Peyer's patch (tissue), 4 donors: ENCODE measurements around the gene SLC25A11. TPM values are rescaled to one million over a fixed set of nuclear protein-coding genes. Genes with fewer than 3 reads are reported as not detected.
A peak's percentile ranks its signal among the peaks of the same experiment; 100 is the strongest.

Experiments
- DNase-seq, 3 donors: peaks; one replicate each; pipeline ENCODE4 v3.0.0-alpha.2; 2017 to 2019
- H3K27ac ChIP-seq, 4 donors: fragments of 200-600 bp; sonication (generic); one replicate each; pipeline ENCODE4 v1.5.1; 2016 to 2019
- H3K27me3 ChIP-seq, 2 donors: fragments of 200-600 bp; sonication (generic); one replicate each; pipeline ENCODE4 v1.5.1; 2019
- H3K36me3 ChIP-seq, 3 donors: fragments of 200-600 bp; sonication (generic); one replicate each; pipeline ENCODE4 v1.5.1; 2016 to 2019
- H3K4me1 ChIP-seq, 4 donors: fragments of 200-600 bp; sonication (generic); one replicate each; pipeline ENCODE4 v1.5.1; 2016 to 2019
- H3K4me3 ChIP-seq, 4 donors: fragments of 200-600 bp; sonication (generic); 1 replicate in 3 of 4; 2 replicates in 1 of 4; pipeline ENCODE4 v1.5.1; 2016 to 2019; ENCODE audit warnings: mild to moderate bottlenecking in 1 of 4
- H3K9me3 ChIP-seq, 4 donors: fragments of 200-600 bp; sonication (generic); one replicate each; pipeline ENCODE4 v1.5.1; 2016 to 2019; ENCODE audit warnings: mild to moderate bottlenecking in 1 of 4
- CTCF ChIP-seq, 6 experiments: fragments of 450-650 bp in 4 of 6; fragments of 200-600 bp in 2 of 6; sonication (generic) in 1 of 6; IDR thresholded peaks; one replicate each; pipeline ENCODE4 v1.5.1; 2017 to 2019; ENCODE audit warnings: antibody characterized with exemption in 6 of 6, mild to moderate bottlenecking in 3 of 6, moderate library complexity in 1 of 6
- POLR2A ChIP-seq, 2 donors: fragments of 450-650 bp; IDR thresholded peaks; one replicate each; pipeline ENCODE4 v1.5.1; 2017; ENCODE audit warnings: antibody characterized with exemption in 2 of 2, mild to moderate bottlenecking in 2 of 2, moderate library complexity in 2 of 2
- total RNA-seq, 4 donors: library from RNA; depleted of rRNA; stranded (reverse); fragments of >200 nt; gene quantifications; one replicate each; pipeline ENCODE4 v1.1.0, GENCODE V29; 2016

The SLC25A11 gene, protein sequence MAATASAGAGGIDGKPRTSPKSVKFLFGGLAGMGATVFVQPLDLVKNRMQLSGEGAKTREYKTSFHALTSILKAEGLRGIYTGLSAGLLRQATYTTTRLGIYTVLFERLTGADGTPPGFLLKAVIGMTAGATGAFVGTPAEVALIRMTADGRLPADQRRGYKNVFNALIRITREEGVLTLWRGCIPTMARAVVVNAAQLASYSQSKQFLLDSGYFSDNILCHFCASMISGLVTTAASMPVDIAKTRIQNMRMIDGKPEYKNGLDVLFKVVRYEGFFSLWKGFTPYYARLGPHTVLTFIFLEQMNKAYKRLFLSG
- total RNA-seq, result 10 to 100 TPM; 30.5 to 84.1 (median 60.4) TPM

DNA sequence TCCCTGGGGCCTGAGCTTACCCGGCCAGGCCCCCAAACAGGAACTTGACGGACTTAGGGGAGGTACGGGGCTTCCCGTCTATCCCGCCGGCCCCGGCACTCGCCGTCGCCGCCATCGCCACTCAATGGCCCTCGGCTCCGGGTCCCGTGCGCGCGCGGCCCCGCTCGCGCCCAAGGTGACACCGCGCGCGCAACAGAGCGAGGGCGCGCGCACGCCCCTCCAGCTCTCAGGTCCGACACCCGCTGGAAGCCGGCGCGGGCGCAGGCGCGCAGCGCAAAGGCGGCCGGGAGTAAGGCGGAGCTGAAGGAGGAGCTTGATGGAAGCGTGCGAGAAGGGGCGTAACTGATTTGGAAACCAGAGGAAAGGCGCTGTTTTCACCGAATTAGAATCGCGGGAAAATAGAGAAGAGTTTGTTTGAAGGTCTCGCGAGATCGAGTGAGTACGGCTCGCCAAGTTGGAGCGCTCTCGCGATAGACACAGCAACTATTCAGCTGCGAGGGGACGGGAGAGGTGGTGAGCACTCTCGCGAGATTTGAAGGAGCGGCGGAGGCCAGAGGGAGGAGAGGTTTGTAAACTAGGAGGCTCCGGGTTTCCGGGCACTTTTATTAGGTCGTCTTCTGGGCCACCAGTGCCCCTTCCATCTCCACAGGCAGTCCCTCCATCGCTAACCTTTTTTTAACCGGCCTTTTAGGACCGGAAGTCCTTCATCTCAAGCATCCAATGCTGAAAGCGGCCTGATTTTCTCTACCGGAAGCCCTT lies at the start of gene SLC25A11, which contains the start of gene RNF167:
SLC25A11 (minus strand) TSS at position 251 of the 759 bp plus-strand sequence; CDS start at position 115, 136 bp downstream.
RNF167 (plus strand) TSS at position 473 of the 759 bp plus-strand sequence. CDS start 642 bp downstream, outside the sequence.
- TF ChIP-seq POLR2A (IDR thresholded peaks at IDR 0.05) (peak; percentile 73 to 83), CTCF (IDR thresholded peaks at IDR 0.05) (peak in 2 of 6 experiments; percentile 2 to 15)
- Histone ChIP-seq H3K27ac (peak within 1 kb of the TSS; percentile 85 to 97 (median 96)), H3K4me1 (peaks cover 0 to 57% (median 27%) of the 10 kb centered on the region in 4 donors), H3K36me3 (peaks cover 0 to 51% (median 0%) of the 10 kb centered on the region in 3 donors), H3K9me3 (no peaks in the 10 kb centered on the region), H3K4me3 (peak within 1 kb of the TSS; percentile 62 to 89 (median 78)), H3K27me3 (no peaks in the 10 kb centered on the region)
- peak; percentile 95 to 98 (median 96) for DNase-seq

DNA sequence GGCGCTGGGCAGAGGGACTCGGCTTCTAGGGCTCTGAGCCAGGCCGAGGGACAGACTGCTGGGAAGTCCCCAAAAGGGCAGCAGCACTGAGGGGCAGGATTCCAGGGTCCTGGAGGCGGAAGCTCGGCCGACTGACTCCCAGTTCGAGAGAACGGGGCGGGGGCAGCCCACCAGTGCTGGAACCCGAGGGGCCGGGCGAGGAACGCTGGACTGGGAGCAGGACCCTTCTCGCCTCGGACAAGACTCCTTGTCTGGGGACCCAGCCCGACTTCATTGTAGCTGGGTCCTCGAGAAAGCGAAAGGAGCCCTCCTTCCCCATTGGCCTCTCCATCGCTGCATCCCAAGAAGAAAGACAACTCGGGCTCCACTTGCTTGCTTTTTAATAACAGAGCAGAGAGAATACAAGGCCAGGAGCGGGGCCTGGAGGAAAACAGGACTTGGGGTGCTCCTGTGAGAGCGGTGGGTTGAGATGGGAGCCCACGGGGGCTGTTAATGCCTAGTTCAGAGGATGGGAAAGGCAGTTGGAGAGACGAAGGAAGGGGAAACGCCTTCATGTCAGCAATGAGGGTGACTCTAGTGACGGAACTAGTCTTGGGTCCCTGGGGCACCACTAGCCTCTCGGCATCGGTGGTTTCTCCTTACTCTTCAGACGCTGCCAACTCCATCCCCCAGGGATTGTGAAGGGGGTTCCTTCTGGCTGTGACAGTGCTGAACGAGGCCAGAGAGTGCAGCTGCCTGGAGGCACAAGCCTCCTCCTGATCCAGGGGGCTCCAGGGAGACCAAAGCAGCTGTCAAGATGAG lies 48.1 kb upstream of the SLC25A11 start:
- Histone ChIP-seq H3K27ac (peak overlapping the region; percentile 90 to 98 (median 93)), H3K4me1 (peaks cover 0 to 25% (median 14%) of the 10 kb centered on the region in 4 donors), H3K36me3 (peaks cover 0 to 12% (median 0%) of the 10 kb centered on the region in 3 donors), H3K27me3 (no peaks in the 10 kb centered on the region), H3K9me3 (no peaks in the 10 kb centered on the region), H3K4me3 (peak overlapping the region; percentile 76 to 97 (median 89))
- TF ChIP-seq POLR2A (IDR thresholded peaks at IDR 0.05) (no peak), CTCF (IDR thresholded peaks at IDR 0.05) (no peak)
- DNase-seq, result no peak

DNA sequence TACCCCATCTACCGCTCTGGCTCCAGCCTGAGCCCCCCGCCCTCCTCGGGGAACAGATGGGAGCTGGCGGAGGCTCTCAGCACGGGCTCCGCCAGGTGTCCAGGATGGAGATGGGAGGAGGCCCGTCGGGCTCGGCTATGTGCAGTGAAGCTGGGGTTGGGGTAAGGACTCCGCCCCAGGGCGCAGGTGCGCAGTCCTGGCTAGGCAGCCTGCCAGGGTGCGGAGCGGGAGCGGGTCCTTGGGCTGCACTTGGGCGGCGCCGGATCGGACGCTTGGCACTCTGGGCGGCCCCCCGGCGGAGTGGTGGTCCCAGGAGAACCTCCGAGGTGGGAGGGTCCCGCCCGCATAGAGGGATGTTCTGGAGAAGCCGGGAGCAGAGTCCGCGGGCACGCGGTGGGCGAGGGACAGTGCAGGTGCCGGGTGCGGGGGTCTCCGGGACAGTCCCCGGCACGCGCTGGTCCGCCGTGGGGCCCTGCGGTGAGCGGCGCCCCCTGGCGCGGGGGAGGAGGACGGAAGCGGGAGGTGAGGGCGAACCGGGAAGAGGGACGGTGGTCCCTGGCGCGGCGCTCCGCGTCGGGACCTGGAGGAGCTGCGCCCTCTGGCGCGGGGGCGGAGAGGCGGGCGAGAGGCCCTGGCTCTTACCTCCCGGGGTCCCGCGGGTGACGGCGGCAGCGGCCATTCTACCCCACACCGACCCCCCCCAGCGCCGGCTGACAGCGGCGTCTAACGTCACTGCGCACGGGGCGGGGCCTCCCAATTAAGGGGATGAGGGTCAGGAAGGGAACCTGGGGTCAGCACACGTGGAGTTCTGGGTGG lies 47.3 kb upstream of the SLC25A11 start, which contains the start of gene CAMTA2:
CAMTA2 (minus strand) TSS at position 725 of the 816 bp plus-strand sequence. CDS start 1,453 bp downstream, outside the sequence.
- Histone ChIP-seq H3K27me3 (no peaks in the 10 kb centered on the region), H3K27ac (peak within 1 kb of the TSS; percentile 90 to 98 (median 93)), H3K9me3 (no peaks in the 10 kb centered on the region), H3K4me3 (peak within 1 kb of the TSS; percentile 76 to 97 (median 89)), H3K36me3 (peaks cover 0 to 20% (median 0%) of the 10 kb centered on the region in 3 donors), H3K4me1 (peaks cover 0 to 25% (median 14%) of the 10 kb centered on the region in 4 donors)
- TF ChIP-seq CTCF (IDR thresholded peaks at IDR 0.05) (peak; percentile 65 to 86 (median 76)), POLR2A (IDR thresholded peaks at IDR 0.05) (peak; percentile 68 to 73)
- peak; percentile 92 to 96 (median 94) for DNase-seq

DNA sequence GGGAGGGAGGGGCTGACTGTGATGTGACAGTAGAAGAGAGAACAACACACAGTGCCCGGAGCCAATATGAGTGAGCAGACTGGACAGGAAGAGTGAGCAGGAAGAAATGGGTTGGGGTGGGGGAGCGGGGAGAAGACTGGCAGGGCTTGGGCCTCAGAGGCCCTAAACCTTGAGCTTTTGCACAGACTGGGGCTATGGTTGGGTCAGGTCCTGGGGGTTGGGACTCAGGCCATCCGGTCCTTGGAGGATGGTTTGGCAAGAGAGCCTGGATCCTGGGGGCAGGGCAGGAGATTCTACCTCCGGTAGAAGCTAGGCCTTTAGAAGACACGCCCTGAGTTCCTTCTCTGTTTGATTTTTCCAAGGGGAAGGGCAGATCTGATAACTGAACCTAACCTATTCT lies 46.6 kb upstream of the SLC25A11 start:
- TF ChIP-seq CTCF (IDR thresholded peaks at IDR 0.05) (no peak), POLR2A (IDR thresholded peaks at IDR 0.05) (no peak)
- no peak for DNase-seq
- H3K27ac ChIP-seq, result peak overlapping the region; percentile 90 to 98 (median 93)
- no peaks in the 10 kb centered on the region for H3K27me3 ChIP-seq
- peaks cover 0 to 25% (median 14%) of the 10 kb centered on the region in 4 donors for H3K4me1 ChIP-seq
- peak overlapping the region; percentile 76 to 97 (median 89) for H3K4me3 ChIP-seq
- no peaks in the 10 kb centered on the region for H3K9me3 ChIP-seq
- peaks cover 0 to 27% (median 0%) of the 10 kb centered on the region in 3 donors for H3K36me3 ChIP-seq
